Stimulated activated CD8-positive, alpha-beta memory T cell treated with anti-CD3 and anti-CD28 coated beads, Interleukin-7, amount 100 ng/mL, for 4 hours (primary cell): Measurements from ENCODE around the gene AKAP7.
"Not testable (repeated sequence)": the region's sequence is repeated elsewhere in the genome, so short reads cannot be mapped to it uniquely, and the experiment has no call there.

ENCODE experiments used
- DNase-seq, 2 donors: peaks; one replicate each; pipeline ENCODE4 v3.0.0-alpha.2; 2020; ENCODE audit warnings: low read depth in 2 of 2

Gene AKAP7

DNA sequence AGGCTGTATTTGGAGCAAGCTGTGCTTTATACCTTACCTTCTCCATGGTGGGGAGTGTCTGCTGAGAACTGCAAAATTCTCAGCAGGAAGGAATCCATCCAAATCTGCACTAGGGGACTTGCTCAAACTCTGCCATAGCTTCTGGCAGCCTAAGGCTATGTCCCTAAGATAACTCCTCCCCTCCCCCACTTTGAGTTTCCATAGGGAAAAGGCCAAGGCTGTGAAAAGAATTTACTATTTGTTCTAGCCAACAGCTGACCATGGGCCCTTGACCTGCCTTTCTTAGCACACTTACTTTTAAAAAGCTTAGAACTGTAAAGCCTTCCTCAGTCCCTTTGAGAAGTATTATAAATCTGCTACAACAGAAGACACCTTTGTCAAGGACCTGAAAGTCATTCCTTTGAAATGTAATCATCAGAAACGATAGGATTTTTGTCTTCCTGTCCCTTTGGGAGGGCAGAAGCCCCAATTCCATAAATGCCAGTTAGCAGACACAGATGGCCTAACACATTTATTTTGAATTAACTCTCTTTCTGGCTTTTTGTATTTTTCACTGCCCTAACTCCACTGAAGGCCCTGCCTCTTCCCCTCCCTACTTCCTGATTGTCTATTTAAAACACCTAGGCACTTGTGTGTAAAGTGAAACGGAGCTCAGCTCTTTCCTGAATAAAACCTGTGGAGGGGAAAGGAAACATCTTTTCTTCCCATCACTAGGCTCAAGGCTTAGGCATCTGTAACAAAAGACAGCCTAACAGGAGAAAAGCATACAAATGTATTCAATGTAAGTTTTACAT lies 157.1 kb downstream of the AKAP7 start:
- no peak for DNase-seq

DNA sequence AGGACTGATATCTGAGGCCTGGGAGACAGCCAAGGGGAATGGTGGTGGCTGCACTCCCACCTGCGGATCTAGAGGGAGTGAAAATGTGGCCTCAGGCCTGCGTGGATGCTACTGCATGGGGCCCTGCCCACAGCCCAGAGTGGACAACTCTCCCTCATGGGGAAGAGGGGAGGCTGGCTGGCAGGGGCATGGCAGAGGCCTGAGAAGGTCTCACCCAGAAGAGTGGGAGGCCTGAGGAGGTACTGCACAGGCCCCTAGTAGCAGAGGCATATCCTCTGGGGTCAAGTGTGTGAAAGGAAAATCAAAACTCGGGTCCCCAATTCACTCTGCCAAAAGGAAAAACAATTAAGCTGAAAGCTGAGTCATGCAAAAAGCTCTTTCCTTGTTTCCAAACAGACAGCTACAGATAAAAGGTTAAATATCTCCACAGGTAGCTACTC lies 158.2 kb downstream of the AKAP7 start:
- no peak for DNase-seq

DNA sequence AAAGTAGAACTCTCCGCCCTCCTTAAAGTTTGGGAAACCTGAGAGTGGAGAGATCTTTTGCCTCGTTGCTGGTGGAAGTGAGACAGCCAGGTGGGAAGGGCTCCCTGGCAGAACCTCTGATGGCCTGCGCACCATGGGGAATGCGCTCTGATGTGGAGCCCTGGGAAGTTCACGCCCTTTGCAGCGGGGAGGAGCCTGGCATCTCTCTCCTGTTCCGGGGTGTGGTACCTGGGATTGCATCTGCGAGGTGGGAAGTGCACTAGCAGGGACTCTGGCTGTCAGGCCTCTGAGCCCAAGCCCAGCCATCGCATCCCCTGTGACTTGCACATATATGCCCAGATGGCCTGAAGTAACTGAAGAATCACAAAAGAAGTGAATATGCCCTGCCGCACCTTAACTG lies 159.8 kb downstream of the AKAP7 start:
- no peak for DNase-seq

DNA sequence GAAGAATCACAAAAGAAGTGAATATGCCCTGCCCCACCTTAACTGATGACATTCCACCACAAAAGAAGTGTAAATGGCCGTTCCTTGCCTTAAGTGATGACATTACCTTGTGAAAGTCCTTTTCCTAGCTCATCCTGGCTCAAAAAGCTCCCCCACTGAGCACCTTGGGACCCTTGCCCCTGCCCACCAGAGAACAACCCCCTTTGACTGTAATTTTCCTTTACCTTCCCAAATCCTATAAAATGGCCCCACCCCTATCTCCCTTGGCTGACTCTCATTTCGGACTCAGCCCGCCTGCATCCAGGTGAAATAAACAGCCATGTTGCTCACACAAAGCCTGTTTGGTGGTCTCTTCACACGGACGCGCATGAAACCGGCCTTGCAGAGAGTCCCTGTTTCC lies 165.6 kb downstream of the AKAP7 start:
- not testable (repeated sequence) for DNase-seq

DNA sequence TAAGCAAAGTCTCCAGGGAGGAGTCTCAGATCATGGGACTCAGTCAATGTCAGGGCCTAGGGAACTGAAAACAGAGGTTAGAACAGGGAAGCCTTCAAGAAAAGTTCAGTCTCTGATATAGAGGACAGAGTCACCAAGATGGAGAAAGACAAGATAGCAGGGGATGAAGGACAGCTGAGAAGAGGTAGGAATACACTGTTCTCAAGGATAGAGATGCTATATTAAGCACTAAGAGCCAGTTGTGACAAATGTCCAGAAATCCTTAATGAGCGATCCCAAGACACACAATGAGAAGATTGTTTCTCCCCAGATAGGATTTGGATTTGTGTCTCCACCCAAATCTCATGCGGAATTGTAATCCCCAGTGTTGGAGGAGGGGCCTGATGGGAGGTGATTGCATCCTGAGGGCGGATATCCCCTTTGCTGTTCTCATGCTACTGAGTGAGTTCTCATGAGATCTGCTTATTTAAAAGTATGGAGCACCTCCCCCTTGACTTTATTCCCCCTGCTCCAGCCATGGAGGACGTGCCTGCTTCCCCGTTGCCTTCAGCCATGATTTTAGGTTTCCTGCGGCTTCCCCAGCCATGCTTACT lies 168.2 kb downstream of the AKAP7 start:
- no peak for DNase-seq

DNA sequence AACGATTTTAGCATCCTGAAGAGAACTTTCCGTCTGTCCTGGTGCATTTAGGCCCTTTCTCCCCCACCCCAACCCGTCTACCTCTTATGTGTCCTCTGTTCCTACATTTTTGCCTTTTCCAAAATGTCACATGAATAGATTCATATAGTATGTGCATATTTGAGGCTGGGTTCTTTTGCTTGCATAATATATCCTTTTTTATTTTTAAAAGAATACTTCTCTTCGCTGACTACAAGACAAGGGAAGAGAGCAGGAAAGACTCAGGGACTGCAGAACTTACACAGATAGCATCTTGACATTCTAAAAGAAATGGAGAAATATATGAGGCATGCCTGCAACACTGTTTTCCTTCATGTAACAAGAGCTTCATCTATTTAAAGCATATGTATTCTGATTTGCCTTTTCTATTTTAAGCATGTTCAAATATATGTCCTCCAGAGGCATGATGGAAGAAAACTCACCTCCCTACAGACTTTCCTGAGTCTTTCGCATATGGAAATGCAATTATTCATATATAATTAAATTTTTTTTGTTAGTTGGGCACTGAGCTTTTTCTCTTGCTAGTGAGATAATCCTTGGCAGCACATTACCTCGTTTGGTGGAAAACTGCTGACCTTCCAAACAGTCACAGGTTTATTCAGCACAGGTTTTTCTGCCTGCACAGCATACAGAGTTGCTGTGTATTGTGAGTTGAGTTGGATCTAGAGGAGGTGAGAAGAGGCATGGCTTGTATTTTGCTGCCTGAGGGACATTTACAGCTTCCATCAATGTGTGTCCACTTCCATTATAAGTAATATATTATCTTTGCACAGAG lies 170.0 kb downstream of the AKAP7 start:
- DNase-seq, result no peak

DNA sequence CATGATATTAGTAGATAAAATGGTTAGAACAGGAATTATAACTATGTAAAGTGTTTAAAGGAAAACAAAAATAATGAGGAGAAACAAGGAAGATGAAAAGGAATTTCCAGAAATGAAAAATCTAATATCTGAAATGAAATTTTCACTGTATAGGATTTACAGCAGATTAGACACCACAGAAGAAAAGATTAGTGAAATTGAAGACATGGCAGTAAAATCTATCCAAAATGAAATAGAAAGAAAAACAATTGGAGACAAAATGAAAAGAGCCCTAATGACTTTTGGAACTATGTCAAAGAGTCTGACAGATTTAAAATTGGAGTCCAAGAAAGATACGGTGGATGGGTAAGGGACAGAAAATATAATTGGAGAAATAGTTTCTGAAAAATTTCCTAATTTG lies 174.2 kb downstream of the AKAP7 start:
- no peak for DNase-seq

DNA sequence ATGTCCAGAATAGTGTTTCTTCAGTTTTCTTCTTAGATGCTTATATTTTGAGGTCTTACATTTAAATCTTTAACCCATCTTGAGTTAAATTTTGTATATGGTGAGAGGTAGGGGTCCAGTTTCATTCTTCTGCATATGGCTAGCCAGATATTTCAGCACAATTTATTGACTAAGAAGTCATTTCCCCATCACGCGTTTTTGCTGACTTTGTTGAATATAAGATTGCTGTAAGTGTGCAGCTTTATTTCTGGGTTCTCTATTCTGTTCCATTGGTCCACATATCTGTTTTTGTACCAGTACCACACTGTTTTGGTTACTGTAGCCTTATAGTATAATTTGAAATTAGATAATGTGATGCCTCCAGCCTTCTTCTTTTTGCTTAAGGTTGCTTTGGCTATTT lies 179.6 kb downstream of the AKAP7 start:
- DNase-seq, result no peak

DNA sequence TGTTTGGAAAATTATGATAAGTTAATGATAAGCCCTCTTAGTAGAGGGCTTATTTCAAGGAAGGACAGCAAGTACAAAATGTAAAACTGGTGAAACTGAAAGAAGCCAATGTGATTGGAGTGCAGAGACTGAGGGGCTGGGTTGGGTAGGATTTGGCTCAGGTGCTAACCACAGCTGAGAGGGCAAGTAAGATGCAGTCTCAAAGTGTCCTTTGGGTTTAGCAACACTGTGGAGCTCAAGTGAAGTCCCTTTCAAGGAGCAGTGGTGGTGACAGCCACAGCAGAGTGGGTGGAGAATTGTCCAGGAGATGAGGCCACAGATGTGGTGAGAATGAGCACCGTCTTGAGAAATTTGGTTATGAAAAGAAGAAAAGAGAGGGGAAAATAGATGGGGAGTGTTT lies 181.4 kb downstream of the AKAP7 start:
- no peak for DNase-seq

DNA sequence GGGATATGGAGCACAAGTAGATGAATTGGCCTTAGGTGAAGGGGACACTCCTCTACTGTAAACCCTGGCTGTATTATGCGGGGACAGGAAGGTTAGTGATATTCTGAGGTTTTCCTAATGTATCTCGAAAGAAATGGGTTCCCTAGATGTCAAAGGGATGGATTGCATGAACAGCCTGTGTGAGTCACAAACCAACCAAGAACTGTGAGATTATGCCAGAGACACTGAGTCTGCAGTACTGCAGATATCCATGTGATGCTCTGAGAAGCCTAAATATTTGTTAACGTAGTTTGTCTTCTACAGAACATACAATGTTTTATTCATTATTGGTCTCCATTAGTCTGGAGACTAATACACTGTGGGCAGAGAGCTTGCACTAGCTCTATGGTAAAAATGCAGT lies 182.2 kb downstream of the AKAP7 start:
- no peak for DNase-seq

DNA sequence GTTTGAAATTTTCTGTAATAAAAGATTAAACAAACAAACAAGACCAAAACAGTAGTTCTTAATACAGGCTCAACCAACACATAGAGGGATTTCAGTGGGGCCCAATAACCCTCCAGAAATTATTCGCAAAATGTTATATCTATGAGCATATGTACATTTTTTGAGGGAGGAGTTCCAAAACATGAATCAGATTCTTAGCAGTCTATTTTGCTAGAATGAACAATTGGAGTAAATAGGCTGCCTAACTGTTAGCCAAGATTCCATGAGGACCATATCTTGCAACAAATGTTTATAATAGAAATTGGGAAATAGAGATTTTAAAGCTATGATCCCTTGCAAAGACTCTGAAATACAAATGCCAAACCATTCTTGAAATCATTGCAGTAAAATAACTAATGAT lies 186.3 kb downstream of the AKAP7 start:
- DNase-seq, result no peak

DNA sequence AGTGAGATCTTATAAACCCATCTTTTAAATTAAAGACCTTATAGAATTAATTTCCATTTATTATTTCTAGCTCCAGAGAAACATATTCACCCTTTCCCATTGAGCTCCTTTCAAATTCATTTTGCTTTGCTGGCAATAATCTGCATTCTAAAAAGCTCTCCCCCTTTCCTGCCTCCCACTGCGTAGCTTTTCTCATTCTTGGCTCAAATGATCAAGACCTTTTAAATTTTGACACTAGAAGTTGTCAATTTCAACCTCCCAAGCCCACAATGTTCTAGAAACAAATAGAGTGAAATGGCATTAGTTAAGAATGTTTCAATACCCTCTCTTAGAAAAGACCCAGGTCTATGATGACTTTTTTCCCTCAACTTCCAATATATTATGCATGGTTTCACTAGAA lies 186.9 kb downstream of the AKAP7 start:
- DNase-seq, result no peak

DNA sequence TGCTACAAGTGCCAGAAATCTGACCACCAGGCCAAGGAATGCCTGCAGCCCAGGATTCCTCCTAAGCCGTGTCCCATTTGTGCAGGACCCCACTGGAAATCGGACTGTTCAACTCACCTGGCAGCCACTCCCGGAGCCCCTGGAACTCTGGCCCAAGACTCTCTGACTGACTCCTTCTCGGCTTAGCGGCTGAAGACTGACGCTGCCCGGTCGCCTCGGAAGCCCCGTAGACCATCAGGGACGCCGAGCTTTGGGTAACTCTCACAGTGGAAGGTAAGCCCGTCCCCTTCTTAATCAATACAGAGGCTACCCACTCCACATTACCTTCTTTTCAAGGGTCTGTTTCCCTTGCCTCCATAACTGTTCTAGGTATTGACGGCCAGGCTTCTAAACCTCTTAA lies 190.4 kb downstream of the AKAP7 start:
- DNase-seq, result not testable (repeated sequence)

DNA sequence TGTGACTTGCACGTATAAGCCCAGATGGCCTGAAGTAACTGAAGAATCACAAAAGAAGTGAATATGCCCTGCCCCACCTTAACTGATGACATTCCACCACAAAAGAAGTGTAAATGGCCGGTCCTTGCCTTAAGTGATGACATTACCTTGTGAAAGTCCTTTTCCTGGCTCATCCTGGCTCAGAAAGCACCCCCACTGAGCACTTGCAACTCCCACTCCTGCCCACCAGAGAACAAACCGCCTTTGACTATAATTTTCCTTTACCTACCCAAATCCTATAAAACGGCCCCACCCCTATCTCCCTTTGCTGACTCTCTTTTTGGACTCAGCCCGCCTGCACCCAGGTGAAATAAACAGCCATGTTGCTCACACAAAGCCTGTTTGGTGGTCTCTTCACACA lies 193.5 kb downstream of the AKAP7 start:
- DNase-seq, result not testable (repeated sequence)

DNA sequence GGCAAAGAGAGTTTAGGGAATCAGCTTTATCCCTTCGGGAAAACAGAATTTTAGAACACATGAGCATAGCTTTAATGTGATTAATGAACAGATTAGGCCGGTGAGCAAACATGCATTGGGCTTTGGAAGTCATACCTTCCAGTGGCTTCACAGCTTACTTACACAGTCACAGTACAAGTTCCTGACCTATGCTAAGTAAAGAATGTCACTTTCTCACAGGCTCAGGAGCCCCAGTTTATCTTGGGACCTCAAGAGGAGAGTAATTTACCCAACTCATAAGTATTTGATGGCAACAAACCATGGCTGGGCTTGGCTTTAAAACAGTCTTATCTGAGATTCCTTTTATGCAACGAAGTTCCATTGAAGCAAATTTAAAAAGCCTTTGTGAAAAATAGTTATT lies 195.9 kb downstream of the AKAP7 start:
- no peak for DNase-seq

DNA sequence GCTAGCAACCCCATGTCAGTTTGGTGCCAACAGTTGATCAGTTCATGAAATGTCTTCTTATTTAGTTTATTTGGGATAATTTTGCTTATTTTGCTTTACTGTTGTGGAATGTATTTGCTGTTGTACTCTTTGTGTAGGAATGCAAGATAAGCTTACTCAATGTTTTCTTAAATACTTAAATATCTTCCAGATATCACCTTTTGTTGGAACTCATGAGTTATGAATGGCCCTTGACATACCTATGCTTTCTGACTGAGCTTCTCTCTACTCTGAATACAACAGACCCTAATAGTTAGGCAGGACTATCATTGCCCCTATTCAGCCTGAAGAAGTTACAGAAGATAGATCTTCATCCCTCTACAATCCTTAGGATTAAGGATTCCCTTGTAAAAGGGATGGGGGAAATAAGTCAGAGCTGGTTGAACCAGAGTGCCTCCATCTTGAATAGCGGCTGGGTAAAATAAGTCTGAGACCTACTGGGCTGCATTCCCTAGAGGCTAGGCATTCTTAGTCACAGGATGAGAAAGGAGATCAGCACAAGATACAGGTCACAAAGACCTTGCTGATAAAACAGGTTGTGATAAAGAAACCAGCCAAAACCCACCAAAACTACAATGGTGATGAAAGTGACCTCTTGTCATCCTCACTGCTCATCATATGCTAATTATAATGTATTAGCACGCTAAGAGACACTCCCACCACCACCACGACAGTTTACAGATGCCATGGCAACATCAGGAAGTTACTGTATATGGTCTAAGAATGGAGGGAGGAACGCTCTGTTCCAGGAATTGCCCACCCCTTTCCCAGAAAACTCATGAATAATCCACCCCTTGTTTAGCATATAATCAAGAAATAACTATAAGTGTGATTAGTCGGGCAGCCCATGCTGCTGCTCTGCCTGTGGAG lies 196.9 kb downstream of the AKAP7 start:
- DNase-seq, result no peak
